Testis (tissue), 3 donors: ENCODE measurements around the gene AFG1L. TPM values are rescaled to one million over a fixed set of nuclear protein-coding genes. Genes with fewer than 3 reads are reported as not detected.

Experiments
- DNase-seq: peaks from one replicate; pipeline ENCODE4 v3.0.0-alpha.2; 2019
- H3K27ac ChIP-seq, 2 donors: fragments of 200-600 bp; sonication (generic); one replicate each; pipeline ENCODE4 v1.5.1; 2019
- H3K27me3 ChIP-seq: fragments of 200-600 bp; sonication (generic); one replicate; pipeline ENCODE4 v1.5.1; 2019
- H3K36me3 ChIP-seq: fragments of 200-600 bp; sonication (generic); one replicate; pipeline ENCODE4 v1.5.1; 2017; ENCODE audit warnings: low read depth; ENCODE audit errors: missing control alignments
- H3K4me1 ChIP-seq: fragments of 200-600 bp; sonication (generic); one replicate; pipeline ENCODE4 v1.5.1; 2019
- H3K4me3 ChIP-seq, 2 donors: fragments of 200-600 bp; sonication (generic); one replicate each; pipeline ENCODE4 v1.5.1; 2017 to 2019
- H3K9me3 ChIP-seq: fragments of 200-600 bp; sonication (generic); one replicate; pipeline ENCODE4 v1.5.1; 2017
- POLR2A ChIP-seq: fragments of 450-650 bp; IDR thresholded peaks from one replicate; pipeline ENCODE4 v1.6.1; 2017; ENCODE audit warnings: antibody characterized with exemption, mild to moderate bottlenecking, moderate library complexity
- WGBS, 2 donors: methylation state at CpG; one replicate each; pipeline ENCODE4 v1.1.5; 2018; 5-methylcytosine and 5-hydroxymethylcytosine counted together
- intact Hi-C: fragments of 100-400 bp; cut with DNase I; formaldehyde crosslinking; loops from one replicate; pipeline ENCODE4 v1.15.1; 2023; ENCODE audit warnings: low total_unique reads
- polyA plus RNA-seq: library from polyadenylated mRNA; stranded (reverse); fragments of 350-450 nt; fragmentation: Illumina TruSeq; extraction: RNeasy Lipid Tissue Mini Kit (QIAGEN cat#74804); gene quantifications from one replicate; pipeline ENCODE4 v1.2.3, GENCODE V29; 2014; ENCODE audit warnings: low read depth, low replicate concordance; ENCODE audit not compliant: insufficient read depth
- total RNA-seq, 2 donors: library from RNA; depleted of rRNA; stranded (reverse); fragments of >200 nt; gene quantifications; one replicate each; pipeline ENCODE4 v1.2.3, GENCODE V29; 2016
- TF ChIP-seq, protein P1 (sequence below), 3 experiments: fragments of 450-650 bp in 2 of 3; fragments of 200-600 bp in 1 of 3; sonication (generic) in 1 of 3; IDR thresholded peaks; one replicate each; pipeline ENCODE4 v1.5.1; 2016 to 2019; ENCODE audit warnings: antibody characterized with exemption in 3 of 3, mild to moderate bottlenecking in 2 of 3, moderate library complexity in 1 of 3

Gene AFG1L
- total and polyA plus RNA-seq, 3 donors from 2014 or later = 9.2 to 43.0 (median 11.7) TPM

DNA sequence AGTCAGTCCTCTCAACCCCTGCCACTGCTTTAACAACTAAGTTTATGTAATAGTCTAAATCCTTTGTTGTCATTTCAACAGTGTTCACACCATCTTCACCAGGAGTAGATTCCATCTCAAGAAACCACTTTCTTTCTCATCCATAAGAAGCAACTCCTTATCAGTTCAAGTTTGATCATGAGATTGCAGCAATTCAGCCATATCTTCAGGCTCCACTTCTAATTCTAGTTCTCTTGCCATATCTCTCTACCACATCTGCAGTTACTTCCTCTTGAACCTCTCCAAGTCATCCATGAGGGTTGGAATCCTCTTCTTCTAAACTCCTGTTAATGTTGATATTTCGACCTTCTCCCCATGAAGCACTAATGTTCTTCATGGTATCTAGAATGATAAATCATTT lies 208.0 kb downstream of the AFG1L start:
- H3K4me1 ChIP-seq = no peaks in the 10 kb centered on the region
- no peaks in the 10 kb centered on the region for H3K27me3 ChIP-seq
- intact Hi-C loops = no loop called here
- no peak overlapping the region for H3K27ac ChIP-seq
- no peak overlapping the region for H3K4me3 ChIP-seq
- no peak for DNase-seq
- 92 to 96% methylated on average over 1 of the region's 1 CpG for WGBS, 2 donors
- no peaks in the 10 kb centered on the region for H3K9me3 ChIP-seq
- TF ChIP-seq POLR2A = no peak
- TF ChIP-seq, protein P1, sequence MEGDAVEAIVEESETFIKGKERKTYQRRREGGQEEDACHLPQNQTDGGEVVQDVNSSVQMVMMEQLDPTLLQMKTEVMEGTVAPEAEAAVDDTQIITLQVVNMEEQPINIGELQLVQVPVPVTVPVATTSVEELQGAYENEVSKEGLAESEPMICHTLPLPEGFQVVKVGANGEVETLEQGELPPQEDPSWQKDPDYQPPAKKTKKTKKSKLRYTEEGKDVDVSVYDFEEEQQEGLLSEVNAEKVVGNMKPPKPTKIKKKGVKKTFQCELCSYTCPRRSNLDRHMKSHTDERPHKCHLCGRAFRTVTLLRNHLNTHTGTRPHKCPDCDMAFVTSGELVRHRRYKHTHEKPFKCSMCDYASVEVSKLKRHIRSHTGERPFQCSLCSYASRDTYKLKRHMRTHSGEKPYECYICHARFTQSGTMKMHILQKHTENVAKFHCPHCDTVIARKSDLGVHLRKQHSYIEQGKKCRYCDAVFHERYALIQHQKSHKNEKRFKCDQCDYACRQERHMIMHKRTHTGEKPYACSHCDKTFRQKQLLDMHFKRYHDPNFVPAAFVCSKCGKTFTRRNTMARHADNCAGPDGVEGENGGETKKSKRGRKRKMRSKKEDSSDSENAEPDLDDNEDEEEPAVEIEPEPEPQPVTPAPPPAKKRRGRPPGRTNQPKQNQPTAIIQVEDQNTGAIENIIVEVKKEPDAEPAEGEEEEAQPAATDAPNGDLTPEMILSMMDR (IDR thresholded peaks at IDR 0.05) = no peak
- H3K36me3 ChIP-seq = no peaks in the 10 kb centered on the region

DNA sequence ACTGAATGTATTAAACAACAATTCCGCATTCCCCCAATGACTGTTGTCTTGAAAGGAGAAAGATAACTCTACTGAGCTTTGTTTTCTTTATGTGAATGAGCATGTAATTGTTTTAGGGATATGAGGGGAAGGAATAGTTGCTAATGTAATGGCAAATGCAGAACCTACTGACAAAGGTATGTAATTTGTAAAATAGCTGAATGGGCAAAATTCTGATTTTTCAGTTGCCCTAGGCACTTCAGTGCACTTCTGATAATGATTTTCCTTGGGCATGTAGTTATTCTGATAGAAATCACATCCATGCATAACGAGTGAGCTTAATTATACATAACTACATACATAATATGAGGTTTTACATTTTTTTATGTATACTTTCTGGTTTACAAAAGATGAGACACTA lies 212.5 kb downstream of the AFG1L start:
- Histone ChIP-seq H3K4me3 (no peak overlapping the region), H3K27ac (no peak overlapping the region), H3K4me1 (no peaks in the 10 kb centered on the region), H3K27me3 (no peaks in the 10 kb centered on the region), H3K9me3 (no peaks in the 10 kb centered on the region), H3K36me3 (no peaks in the 10 kb centered on the region)
- WGBS, 2 donors = 90 to 97% methylated on average over 2 of the region's 2 CpGs
- DNase-seq = no peak
- intact Hi-C loops = no loop called here
- no peak for TF ChIP-seq POLR2A
- TF ChIP-seq, protein P1 (IDR thresholded peaks at IDR 0.05) = no peak

DNA sequence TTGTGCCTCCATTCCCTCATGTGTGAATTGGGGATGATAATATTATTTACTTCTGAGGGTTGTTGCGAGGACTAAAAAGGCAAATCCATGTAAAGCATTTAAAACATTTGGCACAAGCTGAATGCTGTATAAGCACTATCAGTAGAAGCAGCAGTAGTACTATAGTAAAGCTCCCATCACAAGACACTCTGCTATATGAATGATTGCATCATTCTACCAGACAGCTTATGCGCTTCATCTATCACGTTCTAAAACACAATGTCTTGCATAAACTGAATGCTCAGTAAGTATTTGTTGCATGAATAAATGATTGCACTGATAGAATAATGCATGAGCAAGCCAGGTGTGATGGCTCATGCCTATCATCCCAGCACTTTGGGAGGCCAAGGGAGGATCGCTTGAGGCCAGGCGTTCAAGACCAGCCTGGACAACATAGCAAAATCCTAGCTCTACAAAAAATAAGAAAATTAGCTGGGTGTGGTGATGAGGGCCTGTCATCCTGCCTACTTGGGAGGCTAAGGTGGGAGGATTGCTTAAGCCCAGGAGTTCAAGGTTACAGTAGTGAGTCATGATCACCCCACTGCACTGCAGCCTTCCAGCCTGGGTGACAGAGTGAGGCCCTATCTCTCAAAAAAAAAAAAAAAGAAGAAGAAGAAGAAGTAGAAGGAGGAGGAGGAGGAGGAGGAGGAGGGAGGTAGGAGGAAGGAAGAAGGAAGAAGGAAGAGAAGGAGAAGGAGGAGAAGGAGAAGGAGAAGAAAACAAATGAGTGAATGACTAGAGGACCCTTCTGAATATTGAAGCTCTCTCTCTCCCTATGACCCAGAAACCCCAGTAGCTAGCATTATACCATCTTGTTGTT lies 215.8 kb downstream of the AFG1L start:
- Histone ChIP-seq H3K27ac (no peak overlapping the region), H3K4me3 (no peak overlapping the region), H3K9me3 (no peaks in the 10 kb centered on the region), H3K36me3 (no peaks in the 10 kb centered on the region), H3K4me1 (no peaks in the 10 kb centered on the region), H3K27me3 (no peaks in the 10 kb centered on the region)
- intact Hi-C loops = no loop called here
- DNase-seq = no peak
- 73 to 80% methylated on average over 5 of the region's 5 CpGs for WGBS, 2 donors
- TF ChIP-seq, protein P1 (IDR thresholded peaks at IDR 0.05) = no peak
- no peak for TF ChIP-seq POLR2A

DNA sequence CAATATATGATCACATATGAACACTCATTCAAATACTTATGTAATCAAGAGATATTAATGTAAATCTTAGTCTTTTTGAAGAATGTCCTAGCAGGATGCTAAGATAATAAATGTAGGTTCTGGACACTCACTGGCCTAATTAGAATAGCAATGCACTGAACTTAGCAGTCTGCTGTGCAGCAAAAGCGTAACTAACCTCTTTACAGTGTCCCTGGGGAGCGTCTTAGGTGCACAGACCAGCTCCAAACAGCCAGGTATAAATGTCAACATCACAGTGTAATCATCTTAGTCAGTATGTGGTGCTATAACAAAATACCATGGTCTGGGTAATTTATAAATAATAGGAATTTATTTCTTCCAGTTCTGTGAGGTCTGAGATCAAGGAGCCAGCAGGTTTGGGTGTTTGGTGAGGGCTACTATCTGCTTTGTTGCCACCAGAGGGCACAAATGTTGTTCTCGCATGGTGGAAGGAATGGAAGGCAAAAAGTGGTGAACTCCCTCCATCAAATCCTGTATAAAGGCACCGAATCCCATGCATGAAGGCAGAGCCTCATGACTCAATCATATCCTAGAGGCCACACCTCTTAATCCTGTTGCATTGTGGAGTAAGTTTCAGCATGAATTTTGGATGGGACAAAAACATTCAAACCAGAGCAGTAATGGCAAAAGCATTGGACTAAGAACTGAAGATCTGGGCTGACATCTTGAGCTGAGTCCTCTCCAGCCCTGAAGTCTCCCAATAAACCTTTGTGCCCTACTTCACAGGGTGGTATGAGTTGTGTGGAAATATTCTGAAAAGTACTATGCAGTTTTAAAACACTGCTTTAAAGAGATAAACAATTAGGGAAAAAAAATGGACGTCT lies 224.1 kb downstream of the AFG1L start:
- Histone ChIP-seq H3K27me3 (no peaks in the 10 kb centered on the region), H3K36me3 (no peaks in the 10 kb centered on the region), H3K9me3 (no peaks in the 10 kb centered on the region), H3K4me3 (no peak overlapping the region), H3K4me1 (no peaks in the 10 kb centered on the region), H3K27ac (no peak overlapping the region)
- DNase-seq = no peak
- TF ChIP-seq, protein P1 (IDR thresholded peaks at IDR 0.05) = peak in 2 of 3 experiments; percentile 14 to 21
- no peak for TF ChIP-seq POLR2A
- intact Hi-C loops = no loop called here
- WGBS, 2 donors = 79 to 87% methylated on average over 5 of the region's 5 CpGs
